Measurements from ENCODE around the gene HTR6.

DNA sequence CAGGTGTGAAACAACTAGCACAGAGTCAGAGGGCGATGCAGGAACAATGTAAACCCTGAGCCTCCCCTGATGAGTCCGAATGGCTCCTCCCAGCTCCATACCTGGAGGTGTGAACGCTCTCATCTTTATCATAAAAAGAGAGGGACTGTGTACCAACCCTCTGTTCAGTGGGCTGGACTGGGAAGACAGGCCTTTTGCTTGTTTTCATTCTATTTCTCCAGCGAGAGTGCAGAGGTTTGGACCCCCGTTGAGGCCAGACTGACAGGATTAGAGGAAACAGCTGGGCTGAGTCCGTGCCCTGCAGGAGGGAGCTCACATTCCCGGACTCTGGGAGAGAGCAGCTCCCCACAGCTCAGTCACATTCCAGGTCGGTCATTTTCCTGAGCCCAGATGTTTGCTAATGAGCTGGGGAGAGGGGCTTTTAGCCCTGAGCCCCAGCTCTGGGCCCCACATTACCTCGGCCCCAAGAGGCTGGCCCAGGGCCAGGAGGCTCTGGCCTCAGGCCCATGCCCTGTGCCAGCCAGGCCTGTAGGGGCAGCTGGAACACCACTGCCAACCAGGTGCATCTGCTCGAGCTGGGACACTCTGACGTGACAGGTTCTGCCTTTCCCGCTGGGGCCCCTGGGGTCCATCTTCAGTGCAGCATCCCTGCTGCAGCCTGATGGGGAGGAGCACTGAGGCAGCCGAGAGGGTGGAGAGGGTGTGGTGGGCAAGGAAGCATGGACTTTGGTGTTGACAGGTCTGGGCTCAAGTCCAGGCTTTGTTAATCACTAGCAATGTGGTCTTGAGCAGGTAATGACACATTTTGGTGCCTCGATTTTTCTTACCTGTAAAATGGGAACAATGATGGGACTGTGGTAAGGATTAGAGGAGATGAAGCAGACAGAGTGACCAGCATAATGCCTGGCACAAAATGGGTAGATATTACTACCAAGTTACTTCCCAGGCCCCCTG is 24.0 kb upstream of the HTR6 start:
- TF ChIP-seq, protein P1, sequence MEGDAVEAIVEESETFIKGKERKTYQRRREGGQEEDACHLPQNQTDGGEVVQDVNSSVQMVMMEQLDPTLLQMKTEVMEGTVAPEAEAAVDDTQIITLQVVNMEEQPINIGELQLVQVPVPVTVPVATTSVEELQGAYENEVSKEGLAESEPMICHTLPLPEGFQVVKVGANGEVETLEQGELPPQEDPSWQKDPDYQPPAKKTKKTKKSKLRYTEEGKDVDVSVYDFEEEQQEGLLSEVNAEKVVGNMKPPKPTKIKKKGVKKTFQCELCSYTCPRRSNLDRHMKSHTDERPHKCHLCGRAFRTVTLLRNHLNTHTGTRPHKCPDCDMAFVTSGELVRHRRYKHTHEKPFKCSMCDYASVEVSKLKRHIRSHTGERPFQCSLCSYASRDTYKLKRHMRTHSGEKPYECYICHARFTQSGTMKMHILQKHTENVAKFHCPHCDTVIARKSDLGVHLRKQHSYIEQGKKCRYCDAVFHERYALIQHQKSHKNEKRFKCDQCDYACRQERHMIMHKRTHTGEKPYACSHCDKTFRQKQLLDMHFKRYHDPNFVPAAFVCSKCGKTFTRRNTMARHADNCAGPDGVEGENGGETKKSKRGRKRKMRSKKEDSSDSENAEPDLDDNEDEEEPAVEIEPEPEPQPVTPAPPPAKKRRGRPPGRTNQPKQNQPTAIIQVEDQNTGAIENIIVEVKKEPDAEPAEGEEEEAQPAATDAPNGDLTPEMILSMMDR (optimal IDR thresholded peaks at IDR 0.05 in 1 of 3, IDR thresholded peaks at IDR 0.05 in 1 of 3, conservative IDR thresholded peaks at IDR 0.05 in 1 of 3; ENCODE audit: extremely low read depth in 1 of 3, insufficient read depth in 2 of 3, low read length in 3 of 3) = peak in 2 of 3 experiments; percentile 21 to 23
- TF ChIP-seq EZH2 (IDR thresholded peaks at IDR 0.05; ENCODE audit: low read length) = no peak

Data from keratinocyte (primary cell).